ENCODE data around the gene STXBP6. TPM values are rescaled to one million over a fixed set of nuclear protein-coding genes. Genes with fewer than 3 reads are reported as not detected.

The STXBP6 gene
- total and polyA plus RNA-seq, 10 of the 15 experiments (the other 5 are each of a cell fraction or from before 2014, with no cell fraction given) = 1.2 to 47.3 (median 1.9) TPM

DNA sequence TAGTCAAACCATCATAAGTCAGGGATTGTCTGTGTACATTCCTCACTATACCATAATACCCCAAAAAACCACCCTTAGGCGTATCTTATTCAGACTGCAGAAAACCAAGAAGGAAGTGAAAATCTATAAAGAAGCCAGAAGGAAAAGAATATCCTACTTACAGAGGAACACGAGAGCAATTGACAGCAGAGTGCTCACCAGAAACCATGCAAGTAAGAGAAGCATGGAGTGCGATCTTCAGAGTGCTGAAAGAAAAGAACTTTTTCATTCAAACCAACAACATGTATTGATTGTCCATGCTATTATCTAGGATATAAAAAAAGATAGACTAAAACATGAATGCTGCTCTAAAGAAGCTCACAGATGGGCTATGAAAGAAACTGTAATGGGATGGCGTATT is 50.8 kb downstream of the STXBP6 start:
- Histone ChIP-seq H3K4me3 (no peak overlapping the region), H3K4me2 (ENCODE audit: control insufficient read depth, insufficient read depth) (no peak overlapping the region), H3K79me2 (ENCODE audit: control insufficient read depth, insufficient read depth, low read length) (no peaks in the 10 kb centered on the region), H3K27me3 (replicated peaks in 1 of 2; ENCODE audit: control insufficient read depth in 2 of 2, insufficient read depth in 2 of 2, low read length in 1 of 2) (no peaks in the 10 kb centered on the region), H2AFZ (ENCODE audit: control insufficient read depth, low read depth, low read length) (no peak overlapping the region), H3K4me1 (ENCODE audit: control insufficient read depth, insufficient read depth, low read length) (no peaks in the 10 kb centered on the region), H3K9ac (ENCODE audit: control insufficient read depth, insufficient read depth, low read length) (no peak overlapping the region), H3K9me3 (replicated peaks; ENCODE audit: control insufficient read depth, insufficient read depth, low read length) (no peaks in the 10 kb centered on the region), H3K27ac (ENCODE audit: control insufficient read depth, insufficient read depth) (no peak overlapping the region), H3K36me3 (ENCODE audit: control insufficient read depth in 2 of 2, insufficient read depth in 2 of 2, low read length in 1 of 2) (no peaks in the 10 kb centered on the region), H4K20me1 (ENCODE audit: control insufficient read depth, insufficient read depth) (no peaks in the 10 kb centered on the region)
- POLR2A ChIA-PET = no interaction called here
- in situ Hi-C loops (cut with MboI) = no loop called here
- RAD21 ChIA-PET (ENCODE audit: unreplicated experiment) = interaction anchor here (1.2 kb wide), 1 partner anchor 19 kb away, joined by 5 read pairs; no protein-coding TSS in a partner anchor
- CTCF ChIA-PET = interaction anchor here (1.2 to 1.8 kb wide), 2 partner anchors 20 to 193 kb away, joined by 4 to 5 read pairs; no protein-coding TSS in a partner anchor
- intact Hi-C loops (cut with micrococcal nuclease; ENCODE audit: unreplicated experiment) = no loop called here
- WGBS (ENCODE audit: insufficient coverage, insufficient replicate concordance, low lambda C conversion rate, missing lambda C conversion rate) = 30% methylated on average over 4 of the region's 4 CpGs
- DNase-seq (ENCODE audit: low read depth, low spot score) (no peak), ATAC-seq (no peak), FAIRE-seq (no peak)
- TF ChIP-seq HDAC2 (IDR thresholded peaks at IDR 0.05) (no peak), SMAD5 (IDR thresholded peaks at IDR 0.05; ENCODE audit: low read depth) (no peak), NFIC (IDR thresholded peaks at IDR 0.05; ENCODE audit: low read depth, low read length) (no peak)
- TF ChIP-seq, protein P1, sequence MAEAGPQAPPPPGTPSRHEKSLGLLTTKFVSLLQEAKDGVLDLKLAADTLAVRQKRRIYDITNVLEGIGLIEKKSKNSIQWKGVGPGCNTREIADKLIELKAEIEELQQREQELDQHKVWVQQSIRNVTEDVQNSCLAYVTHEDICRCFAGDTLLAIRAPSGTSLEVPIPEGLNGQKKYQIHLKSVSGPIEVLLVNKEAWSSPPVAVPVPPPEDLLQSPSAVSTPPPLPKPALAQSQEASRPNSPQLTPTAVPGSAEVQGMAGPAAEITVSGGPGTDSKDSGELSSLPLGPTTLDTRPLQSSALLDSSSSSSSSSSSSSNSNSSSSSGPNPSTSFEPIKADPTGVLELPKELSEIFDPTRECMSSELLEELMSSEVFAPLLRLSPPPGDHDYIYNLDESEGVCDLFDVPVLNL (IDR thresholded peaks at IDR 0.05; ENCODE audit: low read depth, low read length) = no peak
- SMC1A ChIA-PET (ENCODE audit: uncharacterized antibody, unreplicated experiment) = interaction anchor here (0.6 to 9.6 kb wide), 10 partner anchors 9 to 192 kb away, joined by 3 to 116 read pairs (median 4); no protein-coding TSS in a partner anchor
- BruUV-seq (replicated peaks) = no TSS peak

DNA sequence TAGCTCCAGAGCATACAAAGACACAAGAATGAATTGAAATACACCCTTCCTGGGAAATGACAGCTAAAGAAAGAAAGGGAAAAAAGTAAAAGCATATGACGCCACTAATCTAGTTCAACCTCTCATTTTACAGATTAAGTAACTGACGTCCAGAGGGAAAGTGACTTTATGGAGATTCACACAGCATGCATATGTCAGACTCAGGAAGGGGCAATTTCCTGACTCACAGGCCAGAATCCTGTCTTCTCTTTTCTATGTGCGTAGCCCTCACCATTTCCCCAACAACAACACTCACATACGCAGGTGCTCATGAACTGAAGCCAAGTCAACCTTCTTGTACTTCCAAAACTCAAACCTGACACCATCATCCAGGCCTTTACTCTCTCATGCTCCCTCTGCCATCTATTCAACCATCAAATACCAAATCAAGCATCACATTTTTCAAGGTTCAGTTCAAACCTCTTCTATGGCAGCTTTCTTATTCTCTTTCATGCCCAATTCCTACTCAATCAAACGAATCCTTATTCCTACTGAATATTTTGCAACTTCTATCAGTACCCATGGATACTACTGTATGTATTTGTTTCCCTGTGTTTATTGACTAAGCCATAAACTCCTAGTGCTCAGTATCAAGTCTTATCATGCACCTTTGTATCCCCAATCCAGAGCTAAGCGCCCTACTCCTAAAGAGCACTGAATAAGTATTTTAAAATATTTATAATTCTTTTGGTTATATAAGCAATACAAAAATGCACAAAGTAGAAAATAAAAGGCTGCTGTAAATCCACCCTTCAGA is 52.8 kb downstream of the STXBP6 start:
- BruUV-seq (replicated peaks) = no TSS peak
- H4K20me1 ChIP-seq (ENCODE audit: control insufficient read depth, insufficient read depth) = no peaks in the 10 kb centered on the region
- ChIA-PET POLR2A (interaction anchor here (0.7 to 3.4 kb wide), 3 partner anchors 9 to 72 kb away, joined by 3 to 10 read pairs (median 5); no protein-coding TSS in a partner anchor), CTCF (interaction anchor here (0.7 to 1.6 kb wide), 2 partner anchors 191 to 306 kb away, joined by 4 to 6 read pairs; no protein-coding TSS in a partner anchor), RAD21 (ENCODE audit: unreplicated experiment) (interaction anchor here (0.7 kb wide), 1 partner anchor 191 kb away, joined by 3 read pairs; no protein-coding TSS in a partner anchor), SMC1A (ENCODE audit: uncharacterized antibody, unreplicated experiment) (interaction anchor here (0.7 to 9.6 kb wide), 13 partner anchors 10 to 187 kb away, joined by 3 to 116 read pairs (median 5); no protein-coding TSS in a partner anchor)
- H3K4me1 ChIP-seq (ENCODE audit: control insufficient read depth, insufficient read depth, low read length) = no peaks in the 10 kb centered on the region
- in situ Hi-C loops (cut with MboI) = no loop called here
- DNase-seq (ENCODE audit: low read depth, low spot score) (no peak), FAIRE-seq (no peak), ATAC-seq (no peak)
- H3K4me3 ChIP-seq = no peak overlapping the region
- H3K9me3 ChIP-seq (replicated peaks; ENCODE audit: control insufficient read depth, insufficient read depth, low read length) = no peaks in the 10 kb centered on the region
- H3K36me3 ChIP-seq (ENCODE audit: control insufficient read depth in 2 of 2, insufficient read depth in 2 of 2, low read length in 1 of 2) = no peaks in the 10 kb centered on the region
- no peak overlapping the region for H3K9ac ChIP-seq (ENCODE audit: control insufficient read depth, insufficient read depth, low read length)
- intact Hi-C loops (cut with micrococcal nuclease; ENCODE audit: unreplicated experiment) = no loop called here
- WGBS (ENCODE audit: insufficient coverage, insufficient replicate concordance, low lambda C conversion rate, missing lambda C conversion rate) = 40% methylated on average over 6 of the region's 6 CpGs
- H3K27me3 ChIP-seq (replicated peaks in 1 of 2; ENCODE audit: control insufficient read depth in 2 of 2, insufficient read depth in 2 of 2, low read length in 1 of 2) = no peaks in the 10 kb centered on the region
- H3K4me2 ChIP-seq (ENCODE audit: control insufficient read depth, insufficient read depth) = no peak overlapping the region
- H3K79me2 ChIP-seq (ENCODE audit: control insufficient read depth, insufficient read depth, low read length) = no peaks in the 10 kb centered on the region
- no peak overlapping the region for H2AFZ ChIP-seq (ENCODE audit: control insufficient read depth, low read depth, low read length)
- no peak overlapping the region for H3K27ac ChIP-seq (ENCODE audit: control insufficient read depth, insufficient read depth)
- TF ChIP-seq, protein P2, sequence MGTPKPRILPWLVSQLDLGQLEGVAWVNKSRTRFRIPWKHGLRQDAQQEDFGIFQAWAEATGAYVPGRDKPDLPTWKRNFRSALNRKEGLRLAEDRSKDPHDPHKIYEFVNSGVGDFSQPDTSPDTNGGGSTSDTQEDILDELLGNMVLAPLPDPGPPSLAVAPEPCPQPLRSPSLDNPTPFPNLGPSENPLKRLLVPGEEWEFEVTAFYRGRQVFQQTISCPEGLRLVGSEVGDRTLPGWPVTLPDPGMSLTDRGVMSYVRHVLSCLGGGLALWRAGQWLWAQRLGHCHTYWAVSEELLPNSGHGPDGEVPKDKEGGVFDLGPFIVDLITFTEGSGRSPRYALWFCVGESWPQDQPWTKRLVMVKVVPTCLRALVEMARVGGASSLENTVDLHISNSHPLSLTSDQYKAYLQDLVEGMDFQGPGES (IDR thresholded peaks at IDR 0.05) = no peak
- TF ChIP-seq MXI1 (IDR thresholded peaks at IDR 0.05; ENCODE audit: low read depth, low read length) (no peak), RB1 (IDR thresholded peaks at IDR 0.05; ENCODE audit: borderline replicate concordance) (no peak), STAT1 (conservative IDR thresholded peaks at IDR 0.05) (no peak), ZNF622 (IDR thresholded peaks at IDR 0.05) (no peak), HCFC1 (IDR thresholded peaks at IDR 0.05; ENCODE audit: low read length) (no peak), HDGF (IDR thresholded peaks at IDR 0.05) (no peak), NR2F1 (conservative IDR thresholded peaks at IDR 0.05) (no peak), CREB1 (IDR thresholded peaks at IDR 0.05; ENCODE audit: low read depth) (no peak), NFYA (IDR thresholded peaks at IDR 0.05; ENCODE audit: borderline replicate concordance, low read depth, low read length) (no peak)
- TF ChIP-seq, protein P3, sequence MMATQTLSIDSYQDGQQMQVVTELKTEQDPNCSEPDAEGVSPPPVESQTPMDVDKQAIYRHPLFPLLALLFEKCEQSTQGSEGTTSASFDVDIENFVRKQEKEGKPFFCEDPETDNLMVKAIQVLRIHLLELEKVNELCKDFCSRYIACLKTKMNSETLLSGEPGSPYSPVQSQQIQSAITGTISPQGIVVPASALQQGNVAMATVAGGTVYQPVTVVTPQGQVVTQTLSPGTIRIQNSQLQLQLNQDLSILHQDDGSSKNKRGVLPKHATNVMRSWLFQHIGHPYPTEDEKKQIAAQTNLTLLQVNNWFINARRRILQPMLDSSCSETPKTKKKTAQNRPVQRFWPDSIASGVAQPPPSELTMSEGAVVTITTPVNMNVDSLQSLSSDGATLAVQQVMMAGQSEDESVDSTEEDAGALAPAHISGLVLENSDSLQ (IDR thresholded peaks at IDR 0.05) = no peak
